Measurements from ENCODE around the gene NUP210L.
A peak's percentile ranks its signal among the peaks of the same experiment; 100 is the strongest.

NUP210L gene

GRCh38 chr1:153977250-153978240 lies 177.3 kb downstream of the NUP210L start, which contains the start of gene JTB (continued):
- TF ChIP-seq ZNF658 (tag by site-specific recombination; IDR thresholded peaks at IDR 0.05) (no peak), ZNF423 (tag by site-specific recombination; IDR thresholded peaks at IDR 0.05) (no peak), PRDM2 (tag by site-specific recombination; IDR thresholded peaks at IDR 0.05; ENCODE audit: borderline replicate concordance) (no peak; the same call in 1 of the 2 replicates), YY1 (tag by site-specific recombination; IDR thresholded peaks at IDR 0.05) (peak; percentile 85), ZNF645 (tag by site-specific recombination; IDR thresholded peaks at IDR 0.05) (no peak), PRDM1 (tag by site-specific recombination; IDR thresholded peaks at IDR 0.05) (peak; percentile 93; the same call in 1 of the 2 replicates), ZNF274 (IDR thresholded peaks at IDR 0.05; ENCODE audit: low read length) (no peak), ZNF274 (tag by site-specific recombination; IDR thresholded peaks at IDR 0.05; ENCODE audit: borderline replicate concordance) (no peak), ZFP37 (tag by site-specific recombination; IDR thresholded peaks at IDR 0.05) (0 out of 2 replicates have a peak, but pooled peaks have one; percentile 60), REST (tag by site-specific recombination; IDR thresholded peaks at IDR 0.05) (no peak), ZFP69B (tag by site-specific recombination; IDR thresholded peaks at IDR 0.05) (0 out of 2 replicates have a peak, but pooled peaks have one; percentile 12), KLF16 (tag by site-specific recombination; IDR thresholded peaks at IDR 0.05) (no peak; the same call in 1 of the 2 replicates), ZNF777 (tag by site-specific recombination; IDR thresholded peaks at IDR 0.05; ENCODE audit: borderline replicate concordance) (no peak), ZNF354C (tag by site-specific recombination; IDR thresholded peaks at IDR 0.05; ENCODE audit: borderline replicate concordance, low read depth) (no peak), ZBTB44 (tag by site-specific recombination; IDR thresholded peaks at IDR 0.05) (no peak), ZNF311 (tag by site-specific recombination; IDR thresholded peaks at IDR 0.05; ENCODE audit: borderline replicate concordance) (no peak), ZBTB10 (tag by site-specific recombination; IDR thresholded peaks at IDR 0.05) (no peak; the same call in 1 of the 2 replicates), ZNF555 (tag by site-specific recombination; conservative IDR thresholded peaks at IDR 0.05) (no peak), ZNF416 (tag by site-specific recombination; IDR thresholded peaks at IDR 0.05) (no peak), ZNF133 (tag by site-specific recombination; IDR thresholded peaks at IDR 0.05) (no peak), ZNF571 (tag by site-specific recombination; IDR thresholded peaks at IDR 0.05) (no peak), ZNF677 (tag by site-specific recombination; IDR thresholded peaks at IDR 0.05) (no peak), ZNF561 (tag by site-specific recombination; IDR thresholded peaks at IDR 0.05; ENCODE audit: borderline replicate concordance) (no peak; the same call in none of the 2 replicates)
